B cell (primary cell): Measurements from ENCODE around the gene SP140.

Experiments
- EZH2 ChIP-seq: IDR thresholded peaks from 2 replicates; pipeline ENCODE4 v1.6.1; 2012; ENCODE audit warnings: borderline replicate concordance, low read depth, mild to moderate bottlenecking, moderate library complexity, low read length; ENCODE audit not compliant: insufficient read depth, poor library complexity, severe bottlenecking
- TF ChIP-seq, protein P1 (sequence below): fragments of 200-600 bp; IDR thresholded peaks from one replicate; pipeline ENCODE4 v1.8.0; 2022; ENCODE audit warnings: antibody characterized with exemption, mild to moderate bottlenecking

DNA sequence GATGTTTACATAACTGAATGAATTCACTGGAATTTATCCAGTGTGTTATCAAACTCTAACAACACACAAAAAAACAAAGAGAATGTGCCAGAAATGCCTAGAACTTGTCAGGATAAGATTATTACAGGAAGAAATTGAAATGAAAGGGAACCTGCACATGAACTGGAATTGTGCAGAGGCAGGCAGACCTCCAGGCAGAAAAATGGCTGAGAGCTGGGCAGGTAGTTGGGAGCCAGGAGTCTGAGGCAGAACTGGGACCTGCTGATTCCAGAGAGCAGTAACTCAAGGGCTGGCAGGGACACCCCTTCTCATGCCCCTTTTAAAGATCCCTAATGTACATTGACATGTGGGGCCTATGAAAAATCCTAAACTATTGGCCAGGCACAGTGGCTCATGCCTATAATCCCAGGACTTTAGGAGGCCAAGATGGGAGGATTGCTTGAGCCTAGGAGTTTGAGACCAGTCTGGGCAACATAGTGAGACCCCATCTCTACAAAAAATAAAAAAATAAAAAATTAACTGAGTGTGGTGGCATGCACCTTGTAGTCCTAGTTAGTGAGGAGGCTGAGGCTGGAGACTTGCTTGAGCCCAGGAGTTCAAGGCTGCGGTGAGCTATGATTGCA is 5.1 kb upstream of the SP140 start:
- TF ChIP-seq, protein P1, sequence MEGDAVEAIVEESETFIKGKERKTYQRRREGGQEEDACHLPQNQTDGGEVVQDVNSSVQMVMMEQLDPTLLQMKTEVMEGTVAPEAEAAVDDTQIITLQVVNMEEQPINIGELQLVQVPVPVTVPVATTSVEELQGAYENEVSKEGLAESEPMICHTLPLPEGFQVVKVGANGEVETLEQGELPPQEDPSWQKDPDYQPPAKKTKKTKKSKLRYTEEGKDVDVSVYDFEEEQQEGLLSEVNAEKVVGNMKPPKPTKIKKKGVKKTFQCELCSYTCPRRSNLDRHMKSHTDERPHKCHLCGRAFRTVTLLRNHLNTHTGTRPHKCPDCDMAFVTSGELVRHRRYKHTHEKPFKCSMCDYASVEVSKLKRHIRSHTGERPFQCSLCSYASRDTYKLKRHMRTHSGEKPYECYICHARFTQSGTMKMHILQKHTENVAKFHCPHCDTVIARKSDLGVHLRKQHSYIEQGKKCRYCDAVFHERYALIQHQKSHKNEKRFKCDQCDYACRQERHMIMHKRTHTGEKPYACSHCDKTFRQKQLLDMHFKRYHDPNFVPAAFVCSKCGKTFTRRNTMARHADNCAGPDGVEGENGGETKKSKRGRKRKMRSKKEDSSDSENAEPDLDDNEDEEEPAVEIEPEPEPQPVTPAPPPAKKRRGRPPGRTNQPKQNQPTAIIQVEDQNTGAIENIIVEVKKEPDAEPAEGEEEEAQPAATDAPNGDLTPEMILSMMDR, result no peak
- no peak for TF ChIP-seq EZH2
